ENCODE results near the gene GUCY1A2.

Gene GUCY1A2

DNA sequence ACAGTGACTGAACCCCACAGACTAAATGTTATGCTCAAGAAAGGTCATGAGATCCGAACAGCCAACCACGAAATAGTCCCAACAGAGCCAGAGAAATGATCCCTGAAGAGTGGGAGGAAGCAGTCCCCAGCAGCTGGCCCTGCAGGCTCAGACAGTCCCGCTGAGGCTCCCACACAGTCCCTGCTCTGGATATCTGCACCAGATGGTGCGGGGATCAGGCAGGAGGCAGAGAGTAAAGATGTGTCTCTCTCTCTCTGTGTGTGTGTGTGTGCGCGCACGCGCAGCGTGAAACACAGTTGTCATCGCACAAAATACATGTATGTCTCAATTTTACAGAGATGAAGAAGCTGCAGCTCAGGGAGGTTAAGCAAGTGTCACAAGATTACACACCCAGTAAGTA is 27.9 kb downstream of the GUCY1A2 start:
- H3K18ac ChIP-seq (ENCODE audit: low read depth in 1 of 2, low read length in 2 of 2): peak overlapping the region; percentile 18 to 71
- no peak overlapping the region for H3K27ac ChIP-seq (ENCODE audit: low read length, poor library complexity, severe bottlenecking)
- H2BK12ac ChIP-seq (ENCODE audit: low read length in 2 of 2): peak overlapping the region; percentile 38 to 57
- 84% methylated on average over 10 of the region's 10 CpGs for WGBS
- H2BK15ac ChIP-seq (ENCODE audit: low read depth, poor library complexity, severe bottlenecking): no peak overlapping the region
- no peak overlapping the region for H3K4me2 ChIP-seq (ENCODE audit: low read length, poor library complexity, severe bottlenecking)
- no peak overlapping the region for H2BK5ac ChIP-seq (ENCODE audit: low read depth, low read length, poor library complexity, severe bottlenecking)
- H3K23ac ChIP-seq (ENCODE audit: low read length in 2 of 2): no peak overlapping the region
- H4K91ac ChIP-seq (ENCODE audit: low read length): no peak overlapping the region
- H3K14ac ChIP-seq (ENCODE audit: low read length in 2 of 2): no peak overlapping the region
- H3K9ac ChIP-seq (ENCODE audit: low read length): peak overlapping the region; percentile 25
- no peak for DNase-seq
- H2AK5ac ChIP-seq (ENCODE audit: low read length, severe bottlenecking): no peak overlapping the region
- H3K27me3 ChIP-seq (ENCODE audit: control insufficient read depth in 1 of 2, insufficient read depth in 1 of 2, low read length in 2 of 2): no peaks in the 10 kb centered on the region
- no peaks in the 10 kb centered on the region for H3K9me3 ChIP-seq (ENCODE audit: control insufficient read depth, low read length)
- peak overlapping the region in 1 of 2 experiments; percentile 53 for H3K4ac ChIP-seq (ENCODE audit: low read depth in 1 of 2, low read length in 2 of 2)
- H3K4me1 ChIP-seq (ENCODE audit: control insufficient read depth, insufficient read depth, low read depth, low read length): peaks cover 7% of the 10 kb centered on the region
- H2BK120ac ChIP-seq (ENCODE audit: low read depth, low read length): no peak overlapping the region
- H3K79me1 ChIP-seq (replicated peaks; ENCODE audit: low read length, poor library complexity, severe bottlenecking): no peaks in the 10 kb centered on the region
- H2AFZ ChIP-seq (ENCODE audit: low read depth, low read length): peak overlapping the region; percentile 37
- no peak overlapping the region for H4K8ac ChIP-seq (ENCODE audit: low read length)
- no peak overlapping the region for H3K4me3 ChIP-seq (ENCODE audit: insufficient read depth in 1 of 2, low read depth in 1 of 2, low read length in 2 of 2)
- H3K36me3 ChIP-seq (ENCODE audit: control insufficient read depth in 1 of 2, insufficient read depth in 2 of 2, low read depth in 1 of 2, low read length in 2 of 2): no peaks in the 10 kb centered on the region

DNA sequence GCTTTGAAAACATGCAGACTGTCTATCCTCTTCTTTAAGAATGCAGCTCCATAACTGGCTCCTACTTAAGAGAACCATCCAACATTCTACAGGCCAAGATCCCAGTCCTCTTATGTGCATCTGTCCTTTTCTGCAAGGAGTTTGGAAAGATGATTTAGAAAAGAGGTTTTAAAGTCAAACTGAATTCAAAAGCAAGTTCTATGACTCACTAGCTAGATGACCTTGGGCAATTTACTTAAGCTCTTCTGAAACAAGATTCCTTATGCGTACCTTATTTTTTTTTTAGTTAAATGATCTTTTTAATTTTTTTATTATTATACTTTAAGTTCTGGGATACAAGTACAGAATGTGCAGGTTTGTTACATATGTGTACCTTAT is 29.2 kb downstream of the GUCY1A2 start:
- no peaks in the 10 kb centered on the region for H3K36me3 ChIP-seq (ENCODE audit: control insufficient read depth in 1 of 2, insufficient read depth in 2 of 2, low read depth in 1 of 2, low read length in 2 of 2)
- H2BK15ac ChIP-seq (ENCODE audit: low read depth, poor library complexity, severe bottlenecking): no peak overlapping the region
- peak overlapping the region in 1 of 2 experiments; percentile 58 for H3K18ac ChIP-seq (ENCODE audit: low read depth in 1 of 2, low read length in 2 of 2)
- H4K91ac ChIP-seq (ENCODE audit: low read length): no peak overlapping the region
- H2BK120ac ChIP-seq (ENCODE audit: low read depth, low read length): peak overlapping the region; percentile 69
- H3K4me3 ChIP-seq (ENCODE audit: insufficient read depth in 1 of 2, low read depth in 1 of 2, low read length in 2 of 2): peak overlapping the region in 1 of 2 experiments; percentile 35
- no peak overlapping the region for H2AFZ ChIP-seq (ENCODE audit: low read depth, low read length)
- H3K23ac ChIP-seq (ENCODE audit: low read length in 2 of 2): no peak overlapping the region
- H3K4me2 ChIP-seq (ENCODE audit: low read length, poor library complexity, severe bottlenecking): no peak overlapping the region
- no peak overlapping the region for H2BK12ac ChIP-seq (ENCODE audit: low read length in 2 of 2)
- H3K4ac ChIP-seq (ENCODE audit: low read depth in 1 of 2, low read length in 2 of 2): peak overlapping the region in 1 of 2 experiments; percentile 37
- no peak overlapping the region for H4K8ac ChIP-seq (ENCODE audit: low read length)
- H3K79me1 ChIP-seq (replicated peaks; ENCODE audit: low read length, poor library complexity, severe bottlenecking): no peaks in the 10 kb centered on the region
- H3K27ac ChIP-seq (ENCODE audit: low read length, poor library complexity, severe bottlenecking): peak overlapping the region; percentile 25
- peak overlapping the region; percentile 84 for H3K9ac ChIP-seq (ENCODE audit: low read length)
- no peak overlapping the region for H3K14ac ChIP-seq (ENCODE audit: low read length in 2 of 2)
- H3K4me1 ChIP-seq (ENCODE audit: control insufficient read depth, insufficient read depth, low read depth, low read length): peaks cover 7% of the 10 kb centered on the region
- DNase-seq: peak; percentile 61
- H2AK5ac ChIP-seq (ENCODE audit: low read length, severe bottlenecking): no peak overlapping the region
- no peaks in the 10 kb centered on the region for H3K27me3 ChIP-seq (ENCODE audit: control insufficient read depth in 1 of 2, insufficient read depth in 1 of 2, low read length in 2 of 2)
- no peak overlapping the region for H2BK5ac ChIP-seq (ENCODE audit: low read depth, low read length, poor library complexity, severe bottlenecking)
- WGBS: no CpG with 5 or more reads among the region's 1 CpG
- H3K9me3 ChIP-seq (ENCODE audit: control insufficient read depth, low read length): no peaks in the 10 kb centered on the region

DNA sequence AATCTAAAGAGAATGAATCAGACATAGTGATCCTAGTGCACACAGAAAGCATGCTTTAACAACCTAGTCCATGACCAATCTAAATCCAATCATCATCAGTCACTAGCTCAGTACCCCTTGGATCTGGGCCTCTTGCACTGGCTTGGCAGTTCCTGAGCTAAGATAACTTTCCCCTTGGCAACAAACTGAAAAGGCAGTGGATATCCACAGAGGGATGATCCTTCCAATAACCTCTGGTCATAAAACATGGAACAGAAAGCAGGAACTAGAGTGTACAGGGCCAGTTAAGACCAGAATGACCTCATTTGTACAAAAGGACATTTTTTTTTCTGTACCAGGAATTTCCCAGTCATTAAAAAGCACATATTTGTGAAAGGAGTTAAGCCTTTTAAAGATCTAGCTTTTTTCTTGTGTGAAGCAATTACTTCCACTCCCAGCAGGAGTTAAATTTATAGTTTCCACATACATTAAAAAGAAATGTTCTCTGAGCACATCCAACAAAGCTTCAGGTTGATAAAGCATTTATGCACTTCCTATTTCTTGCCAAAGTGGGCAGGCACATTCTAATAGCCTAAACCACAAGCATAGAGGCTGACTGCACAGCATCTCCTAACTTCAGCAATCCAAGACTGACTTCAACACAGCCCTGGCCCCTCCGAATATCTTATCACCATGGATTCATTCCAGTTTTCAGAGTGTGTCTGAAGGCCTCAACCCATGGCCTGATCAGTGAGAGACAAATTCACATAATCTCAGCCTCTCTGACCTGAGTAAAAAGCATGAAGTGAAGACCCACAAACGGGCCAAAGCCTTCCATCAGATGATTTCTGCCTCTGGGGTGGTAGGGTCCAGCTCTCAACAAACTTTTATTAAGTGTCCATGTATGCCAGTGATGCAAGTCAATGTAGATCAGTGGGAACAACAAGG is 29.9 kb downstream of the GUCY1A2 start:
- 88% methylated on average over 2 of the region's 2 CpGs for WGBS
- H2BK15ac ChIP-seq (ENCODE audit: low read depth, poor library complexity, severe bottlenecking): no peak overlapping the region
- peak overlapping the region; percentile 69 for H2BK120ac ChIP-seq (ENCODE audit: low read depth, low read length)
- H3K4me3 ChIP-seq (ENCODE audit: insufficient read depth in 1 of 2, low read depth in 1 of 2, low read length in 2 of 2): peak overlapping the region in 1 of 2 experiments; percentile 35
- H2AK5ac ChIP-seq (ENCODE audit: low read length, severe bottlenecking): peak overlapping the region; percentile 14
- no peaks in the 10 kb centered on the region for H3K27me3 ChIP-seq (ENCODE audit: control insufficient read depth in 1 of 2, insufficient read depth in 1 of 2, low read length in 2 of 2)
- no peaks in the 10 kb centered on the region for H3K9me3 ChIP-seq (ENCODE audit: control insufficient read depth, low read length)
- peak overlapping the region; percentile 55 for H4K91ac ChIP-seq (ENCODE audit: low read length)
- no peak overlapping the region for H2AFZ ChIP-seq (ENCODE audit: low read depth, low read length)
- H2BK5ac ChIP-seq (ENCODE audit: low read depth, low read length, poor library complexity, severe bottlenecking): no peak overlapping the region
- DNase-seq: peak; percentile 84
- peaks cover 7% of the 10 kb centered on the region for H3K4me1 ChIP-seq (ENCODE audit: control insufficient read depth, insufficient read depth, low read depth, low read length)
- peak overlapping the region; percentile 84 for H3K9ac ChIP-seq (ENCODE audit: low read length)
- H3K36me3 ChIP-seq (ENCODE audit: control insufficient read depth in 1 of 2, insufficient read depth in 2 of 2, low read depth in 1 of 2, low read length in 2 of 2): no peaks in the 10 kb centered on the region
- H3K4ac ChIP-seq (ENCODE audit: low read depth in 1 of 2, low read length in 2 of 2): peak overlapping the region in 1 of 2 experiments; percentile 37
- peak overlapping the region; percentile 25 for H3K27ac ChIP-seq (ENCODE audit: low read length, poor library complexity, severe bottlenecking)
- H3K79me1 ChIP-seq (replicated peaks; ENCODE audit: low read length, poor library complexity, severe bottlenecking): no peaks in the 10 kb centered on the region
- H3K23ac ChIP-seq (ENCODE audit: low read length in 2 of 2): no peak overlapping the region
- peak overlapping the region; percentile 5 for H4K8ac ChIP-seq (ENCODE audit: low read length)
- H2BK12ac ChIP-seq (ENCODE audit: low read length in 2 of 2): peak overlapping the region in 1 of 2 experiments; percentile 95
- H3K4me2 ChIP-seq (ENCODE audit: low read length, poor library complexity, severe bottlenecking): no peak overlapping the region
- no peak overlapping the region for H3K14ac ChIP-seq (ENCODE audit: low read length in 2 of 2)
- peak overlapping the region; percentile 58 to 67 for H3K18ac ChIP-seq (ENCODE audit: low read depth in 1 of 2, low read length in 2 of 2)

DNA sequence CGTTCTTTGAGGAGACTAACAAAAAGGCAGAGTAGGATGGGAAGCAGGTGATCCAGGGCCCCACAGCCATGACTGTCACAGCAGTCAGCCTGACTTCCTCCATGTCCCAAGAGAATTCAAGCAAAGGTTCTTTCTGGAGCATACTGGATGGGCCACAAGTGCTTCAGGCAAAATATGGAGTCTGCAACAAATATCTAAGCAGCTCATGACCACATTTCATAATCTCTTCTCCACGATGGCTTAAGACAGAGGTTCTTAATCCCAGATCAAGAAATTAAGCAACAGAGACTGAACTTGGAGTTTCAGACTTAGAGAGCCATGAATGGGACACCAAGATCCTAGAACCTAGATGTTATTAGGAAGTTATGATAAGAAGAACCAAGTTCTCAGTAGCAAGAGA is 31.6 kb downstream of the GUCY1A2 start:
- Histone ChIP-seq H3K4me2 (ENCODE audit: low read length, poor library complexity, severe bottlenecking) (no peak overlapping the region), H3K9me3 (ENCODE audit: control insufficient read depth, low read length) (no peaks in the 10 kb centered on the region), H3K79me1 (replicated peaks; ENCODE audit: low read length, poor library complexity, severe bottlenecking) (no peaks in the 10 kb centered on the region), H3K9ac (ENCODE audit: low read length) (peak overlapping the region; percentile 84), H3K14ac (ENCODE audit: low read length in 2 of 2) (no peak overlapping the region), H2AFZ (ENCODE audit: low read depth, low read length) (no peak overlapping the region), H2BK5ac (ENCODE audit: low read depth, low read length, poor library complexity, severe bottlenecking) (no peak overlapping the region), H3K23ac (ENCODE audit: low read length in 2 of 2) (no peak overlapping the region), H3K27ac (ENCODE audit: low read length, poor library complexity, severe bottlenecking) (no peak overlapping the region), H3K18ac (ENCODE audit: low read depth in 1 of 2, low read length in 2 of 2) (no peak overlapping the region), H3K27me3 (ENCODE audit: control insufficient read depth in 1 of 2, insufficient read depth in 1 of 2, low read length in 2 of 2) (no peaks in the 10 kb centered on the region), H4K91ac (ENCODE audit: low read length) (no peak overlapping the region), H3K4ac (ENCODE audit: low read depth in 1 of 2, low read length in 2 of 2) (no peak overlapping the region), H2AK5ac (ENCODE audit: low read length, severe bottlenecking) (no peak overlapping the region), H3K4me3 (ENCODE audit: insufficient read depth in 1 of 2, low read depth in 1 of 2, low read length in 2 of 2) (no peak overlapping the region), H2BK12ac (ENCODE audit: low read length in 2 of 2) (peak overlapping the region in 1 of 2 experiments; percentile 77), H3K36me3 (ENCODE audit: control insufficient read depth in 1 of 2, insufficient read depth in 2 of 2, low read depth in 1 of 2, low read length in 2 of 2) (no peaks in the 10 kb centered on the region), H2BK15ac (ENCODE audit: low read depth, poor library complexity, severe bottlenecking) (no peak overlapping the region), H4K8ac (ENCODE audit: low read length) (no peak overlapping the region), H2BK120ac (ENCODE audit: low read depth, low read length) (no peak overlapping the region), H3K4me1 (ENCODE audit: control insufficient read depth, insufficient read depth, low read depth, low read length) (peaks cover 7% of the 10 kb centered on the region)
- no peak for DNase-seq
- WGBS: 100% methylated on average over 2 of the region's 2 CpGs
